CD4-positive, alpha-beta T cell treated with Interleukin-2 at 100 ng/mL for 4 hours (primary cell): Measurements from ENCODE around the gene INSIG1.

Source experiments
- DNase-seq: peaks from one replicate; pipeline ENCODE4 v3.0.0-alpha.2; 2020; ENCODE audit warnings: low spot score

INSIG1 gene

GRCh38 chr7:155285423-155285822, 12.3 kb upstream of the INSIG1 start:
- DNase-seq = no peak

DNA sequence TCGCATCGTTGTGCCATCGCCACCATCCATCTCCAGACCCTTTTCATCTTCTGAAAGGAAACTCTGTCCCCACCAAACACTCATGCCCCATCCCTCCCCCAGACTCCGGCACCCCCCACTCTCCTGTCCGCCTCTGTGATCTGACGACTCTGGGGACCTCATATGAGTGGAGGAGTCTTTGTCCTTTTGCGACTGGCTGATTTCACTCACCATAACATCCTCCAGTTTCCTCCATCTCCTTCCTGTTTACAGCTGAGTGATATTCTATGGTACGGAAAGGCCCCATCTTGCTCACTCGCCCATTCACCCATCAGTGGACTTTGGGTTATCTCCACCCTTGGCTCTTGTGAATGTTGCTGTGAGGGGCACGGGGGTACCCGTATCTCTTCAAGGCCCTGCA, 11.8 kb upstream of the INSIG1 start:
- DNase-seq = no peak

DNA sequence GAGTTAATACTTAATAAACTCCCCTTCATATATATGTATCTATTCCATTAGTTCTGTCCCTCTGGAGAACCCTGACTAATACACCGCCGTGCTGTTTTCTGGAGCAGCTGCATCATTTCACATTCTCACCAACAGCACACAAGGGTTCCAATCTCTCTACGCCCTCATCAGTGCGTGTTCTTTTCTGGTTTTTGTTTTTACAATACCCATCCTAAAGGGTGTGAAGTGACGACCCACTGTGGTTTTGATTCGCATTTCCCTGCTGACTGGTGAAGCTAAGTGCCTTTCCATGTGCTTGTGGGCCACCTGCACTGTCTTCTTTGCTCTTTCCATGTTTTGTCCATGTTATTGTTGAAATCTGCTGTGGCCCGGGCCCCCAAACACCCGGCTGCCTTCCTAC, 11.0 kb upstream of the INSIG1 start:
- DNase-seq = no peak

DNA sequence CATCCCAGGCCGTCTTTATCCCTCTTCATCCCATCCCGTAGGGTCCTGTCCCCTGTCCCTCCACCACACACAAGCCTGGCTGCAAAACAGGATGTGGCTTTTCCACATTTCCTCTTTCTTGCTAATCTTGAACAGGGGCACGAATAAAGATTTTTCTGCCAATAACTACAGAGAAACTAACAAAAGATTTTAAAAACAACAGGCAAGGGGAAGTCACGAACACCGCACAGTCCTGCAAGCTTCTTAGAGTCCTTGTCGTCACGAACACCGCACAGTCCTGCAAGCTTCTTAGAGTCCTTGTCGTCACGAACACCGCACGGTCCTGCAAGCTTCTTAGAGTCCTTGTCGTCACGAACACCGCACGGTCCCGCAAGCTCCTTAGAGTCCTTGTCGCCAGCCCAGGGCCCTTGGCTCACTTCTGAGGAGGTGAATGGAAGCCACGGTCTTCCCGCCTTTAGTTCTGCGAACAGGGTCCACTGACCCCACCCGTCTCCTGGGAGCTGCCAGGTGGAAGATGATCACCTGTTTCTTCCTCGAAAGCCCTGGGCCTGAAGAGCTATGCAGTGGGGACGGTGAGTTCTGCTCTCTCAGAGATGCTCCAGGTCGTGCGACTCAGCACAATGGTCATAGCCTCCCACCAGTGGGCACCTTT, 10.3 kb upstream of the INSIG1 start:
- no peak for DNase-seq

GRCh38 chr7:155288055-155288454, 9.6 kb upstream of the INSIG1 start:
- no peak for DNase-seq

GRCh38 chr7:155289107-155289506, 8.6 kb upstream of the INSIG1 start:
- DNase-seq = no peak

- DNase-seq = no peak
These were observed 7.7 kb upstream of the INSIG1 start for GRCh38 chr7:155289949-155290501.

- DNase-seq = no peak
These were observed 6.6 kb upstream of the INSIG1 start for GRCh38 chr7:155291045-155291530.

DNA sequence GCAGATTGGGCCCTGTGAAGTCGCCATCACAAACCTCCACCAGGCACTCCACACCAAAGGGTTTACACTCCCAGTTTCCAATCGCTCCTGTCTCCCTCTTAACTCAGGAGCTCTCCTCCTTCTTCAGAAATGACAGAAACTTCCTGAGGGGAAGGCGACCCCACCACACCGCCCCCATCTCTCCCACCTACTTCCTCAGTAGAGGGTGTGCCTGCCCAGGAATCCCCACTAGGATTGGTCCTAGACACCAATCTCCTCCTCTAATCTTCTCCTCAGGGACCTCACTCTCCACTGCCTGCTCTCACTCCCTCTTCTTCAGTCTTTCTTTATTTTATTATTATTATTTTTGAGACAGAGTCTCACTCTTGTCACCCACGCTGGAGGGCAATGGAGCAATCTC, 5.9 kb upstream of the INSIG1 start:
- no peak for DNase-seq

DNA sequence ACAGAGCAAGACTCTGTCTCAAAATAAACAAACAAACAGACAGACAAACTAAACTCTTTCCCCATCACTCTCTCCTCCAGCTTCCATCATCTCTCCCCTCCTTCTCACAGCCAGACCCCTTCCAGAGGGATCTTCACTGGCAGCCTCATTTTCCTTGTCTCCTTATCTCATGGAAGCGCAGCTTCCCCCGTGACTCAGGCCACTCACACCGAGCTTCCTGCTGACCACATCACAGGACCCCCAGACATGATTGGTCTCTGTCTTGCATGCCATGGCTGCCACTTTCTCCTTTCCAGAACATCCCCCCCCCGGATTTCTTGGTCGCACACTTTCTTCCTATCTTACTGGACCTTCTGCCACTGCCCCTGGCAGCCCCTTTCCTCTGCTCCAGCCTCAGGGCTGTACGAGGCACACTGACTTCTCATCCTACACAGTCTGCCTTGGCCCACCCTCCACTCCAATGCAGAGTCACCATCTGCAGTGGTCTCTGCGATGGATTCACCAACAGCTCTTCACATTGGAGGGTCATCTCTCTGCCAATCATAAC, 4.9 kb upstream of the INSIG1 start:
- no peak for DNase-seq

GRCh38 chr7:155293721-155294510, 3.8 kb upstream of the INSIG1 start:
- DNase-seq = no peak

DNA sequence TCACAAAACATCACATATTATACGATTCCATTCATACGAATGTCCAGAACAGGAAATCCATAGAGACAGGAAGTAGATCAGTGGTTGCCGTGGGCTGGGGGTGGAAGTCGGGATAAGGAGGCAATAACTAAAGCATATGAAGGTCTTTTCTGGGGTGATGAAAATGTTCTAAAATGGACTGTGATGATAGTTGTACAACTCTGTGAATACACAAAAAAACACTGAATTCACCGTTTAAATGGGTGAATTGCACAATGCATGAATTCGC, 3.2 kb upstream of the INSIG1 start:
- no peak for DNase-seq

DNA sequence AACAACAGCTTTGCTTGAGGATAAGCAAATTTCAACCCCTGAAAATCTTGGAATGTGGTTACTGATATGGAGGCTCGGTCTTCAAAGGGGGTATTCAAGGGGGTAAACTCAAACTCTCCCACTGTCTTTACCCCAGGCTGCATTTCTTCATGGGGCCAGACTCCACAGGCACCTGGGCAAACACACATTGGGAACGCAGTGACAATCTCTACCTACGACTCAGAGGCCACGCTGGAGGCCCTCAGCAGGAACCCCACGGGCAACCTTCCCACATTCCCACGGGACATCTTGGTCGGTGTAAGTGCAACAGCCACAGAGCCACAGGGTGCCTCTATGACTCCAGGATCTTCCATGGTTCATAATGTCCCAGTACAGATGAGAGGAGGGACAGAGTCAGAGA, 2.2 kb upstream of the INSIG1 start:
- no peak for DNase-seq

DNA sequence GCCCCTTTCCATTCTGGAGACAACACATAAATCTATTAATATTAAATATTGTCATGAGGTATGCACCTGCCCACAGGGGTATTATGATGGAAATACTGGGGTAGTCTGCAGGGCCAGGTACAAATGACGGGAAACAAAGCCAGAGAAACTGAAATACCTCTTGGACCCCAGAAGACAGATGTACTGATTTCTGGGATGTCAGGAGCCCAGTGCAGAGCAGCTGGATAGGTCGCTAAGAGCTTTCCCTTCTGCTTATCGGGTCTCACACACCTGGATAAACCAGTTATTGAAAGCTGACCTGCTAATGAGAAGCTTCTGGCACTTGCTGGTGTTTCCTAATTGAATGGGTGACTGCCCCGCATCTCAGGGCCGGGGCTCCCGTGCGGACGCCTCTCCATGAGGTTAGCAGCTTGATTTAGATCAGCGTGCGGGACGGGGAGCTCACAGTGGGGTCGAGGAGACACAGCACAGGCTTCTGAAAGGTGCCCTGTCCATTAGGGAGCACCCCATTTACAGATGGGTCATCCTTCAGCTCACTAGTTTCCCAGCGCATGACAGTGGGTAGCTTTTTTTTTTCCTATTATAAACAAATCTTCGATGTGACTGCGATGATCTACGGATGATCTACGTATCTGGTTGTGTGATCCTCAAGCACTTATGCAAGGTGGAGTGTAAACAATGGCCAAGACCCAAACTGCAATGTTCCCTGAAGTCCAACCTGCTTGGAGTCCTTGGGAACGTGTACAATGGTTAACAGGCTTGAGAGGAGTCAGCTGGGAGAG, 1.5 kb upstream of the INSIG1 start:
- DNase-seq = no peak

- peak; percentile 89 for DNase-seq
These were observed 726 bp upstream of the INSIG1 start for GRCh38 chr7:155296788-155297516.

DNA sequence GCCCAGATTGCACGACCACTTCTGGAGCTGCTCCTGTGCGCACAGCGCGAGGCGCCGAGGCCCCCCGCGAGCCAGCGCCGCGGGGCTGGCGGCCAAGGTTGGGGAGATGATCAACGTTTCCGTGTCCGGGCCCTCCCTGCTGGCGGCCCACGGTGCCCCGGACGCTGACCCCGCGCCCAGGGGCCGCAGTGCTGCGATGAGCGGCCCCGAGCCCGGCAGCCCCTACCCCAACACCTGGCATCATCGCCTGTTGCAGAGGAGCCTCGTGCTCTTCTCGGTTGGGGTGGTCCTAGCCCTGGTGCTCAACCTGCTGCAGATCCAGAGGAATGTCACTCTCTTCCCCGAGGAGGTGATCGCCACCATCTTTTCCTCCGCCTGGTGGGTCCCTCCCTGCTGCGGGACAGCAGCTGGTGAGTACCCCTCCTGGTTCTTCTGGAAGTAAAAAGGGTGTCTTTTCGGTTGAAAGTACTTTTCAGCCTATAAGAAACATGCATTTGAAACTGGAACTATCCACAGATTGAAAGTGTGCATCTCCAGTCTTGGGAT, 683 bp downstream of the INSIG1 start:
- DNase-seq = no peak

- peak; percentile 97 for DNase-seq
These were observed 1.3 kb downstream of the INSIG1 start for GRCh38 chr7:155298834-155299534.

GRCh38 chr7:155299535-155300202, 2.0 kb downstream of the INSIG1 start:
- DNase-seq = peak; percentile 47

DNA sequence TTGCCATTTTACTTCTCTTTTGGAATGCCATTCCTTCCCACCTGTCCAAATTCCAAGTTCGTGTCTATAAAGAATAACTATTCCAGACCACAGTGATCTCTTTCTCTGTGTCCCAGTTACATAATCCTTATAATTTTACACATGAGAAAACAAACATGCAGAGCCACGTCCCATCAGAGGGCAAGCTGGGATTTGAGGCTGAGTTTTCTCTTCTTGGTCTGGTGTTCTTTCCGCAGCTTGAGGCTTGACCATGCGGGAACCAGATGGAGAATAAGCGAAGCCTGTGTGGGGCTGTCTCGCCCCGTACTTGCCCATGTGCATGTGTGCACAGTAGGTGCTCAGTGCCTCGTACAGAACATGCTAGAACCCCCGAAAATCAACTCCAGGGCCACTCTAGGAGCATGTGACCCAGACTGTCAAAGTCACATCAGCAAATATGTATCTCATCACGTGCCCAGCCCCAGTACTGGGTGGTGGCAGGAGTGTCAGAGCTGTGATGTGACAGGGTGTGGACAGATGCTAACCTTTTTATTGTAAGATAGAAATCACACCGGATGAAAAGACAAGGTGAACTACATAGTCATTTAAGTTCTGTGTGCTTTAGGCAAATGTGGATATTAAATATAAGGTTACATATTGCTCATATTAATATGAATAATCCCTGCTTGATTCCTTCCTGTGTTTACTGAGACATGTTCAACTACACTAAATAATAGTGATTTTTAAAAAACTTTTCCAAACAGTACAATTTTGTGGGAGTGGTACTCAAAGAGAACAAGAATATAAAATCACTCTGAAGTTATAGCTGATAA, 3.2 kb downstream of the INSIG1 start:
- DNase-seq = peak; percentile 33
